ENCODE data around the gene DLST. TPM values are rescaled to one million over a fixed set of nuclear protein-coding genes. Genes with fewer than 3 reads are reported as not detected.

The DLST gene
- polyA plus RNA-seq, 1 experiment = 150 TPM

DNA sequence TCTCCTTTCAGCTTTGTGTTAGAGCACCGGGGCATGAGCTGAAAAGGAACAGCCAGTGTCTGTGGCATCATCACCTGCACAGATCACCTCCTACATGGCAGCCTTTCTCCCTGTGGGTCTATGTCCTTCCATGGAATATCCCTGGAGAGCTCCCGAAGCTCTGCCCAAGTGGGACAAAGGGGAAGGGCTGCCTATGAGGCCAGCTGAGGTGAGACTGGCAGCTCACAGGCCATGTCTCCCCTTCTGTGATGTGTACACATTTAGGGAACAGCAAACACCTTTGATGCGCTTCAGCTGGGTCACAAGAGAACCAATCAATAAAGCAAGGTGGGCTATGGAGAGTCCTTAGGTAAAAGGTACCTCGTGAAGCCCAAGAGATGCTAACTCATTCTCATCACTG is 9.9 kb upstream of the DLST start:
- Histone ChIP-seq H3K9me3 (ENCODE audit: control insufficient read depth, insufficient read depth, low read length) (no peaks in the 10 kb centered on the region), H3K27ac (ENCODE audit: low read depth, low read length) (no peak overlapping the region), H3K27me3 (ENCODE audit: control insufficient read depth, insufficient read depth, low read length) (no peaks in the 10 kb centered on the region), H3K4me3 (ENCODE audit: low read depth, low read length) (no peak overlapping the region)
- POLR2A ChIA-PET = no interaction called here
- CTCF ChIA-PET = interaction anchor here (0.5 to 5.3 kb wide), 5 partner anchors 10 to 489 kb away, joined by 3 to 56 read pairs (median 4); no protein-coding TSS in a partner anchor
- DNase-seq (ENCODE audit: low read depth, low spot score) = no peak
- TF ChIP-seq, protein P1, sequence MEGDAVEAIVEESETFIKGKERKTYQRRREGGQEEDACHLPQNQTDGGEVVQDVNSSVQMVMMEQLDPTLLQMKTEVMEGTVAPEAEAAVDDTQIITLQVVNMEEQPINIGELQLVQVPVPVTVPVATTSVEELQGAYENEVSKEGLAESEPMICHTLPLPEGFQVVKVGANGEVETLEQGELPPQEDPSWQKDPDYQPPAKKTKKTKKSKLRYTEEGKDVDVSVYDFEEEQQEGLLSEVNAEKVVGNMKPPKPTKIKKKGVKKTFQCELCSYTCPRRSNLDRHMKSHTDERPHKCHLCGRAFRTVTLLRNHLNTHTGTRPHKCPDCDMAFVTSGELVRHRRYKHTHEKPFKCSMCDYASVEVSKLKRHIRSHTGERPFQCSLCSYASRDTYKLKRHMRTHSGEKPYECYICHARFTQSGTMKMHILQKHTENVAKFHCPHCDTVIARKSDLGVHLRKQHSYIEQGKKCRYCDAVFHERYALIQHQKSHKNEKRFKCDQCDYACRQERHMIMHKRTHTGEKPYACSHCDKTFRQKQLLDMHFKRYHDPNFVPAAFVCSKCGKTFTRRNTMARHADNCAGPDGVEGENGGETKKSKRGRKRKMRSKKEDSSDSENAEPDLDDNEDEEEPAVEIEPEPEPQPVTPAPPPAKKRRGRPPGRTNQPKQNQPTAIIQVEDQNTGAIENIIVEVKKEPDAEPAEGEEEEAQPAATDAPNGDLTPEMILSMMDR (IDR thresholded peaks at IDR 0.05; ENCODE audit: low read depth, low read length) = no peak

DNA sequence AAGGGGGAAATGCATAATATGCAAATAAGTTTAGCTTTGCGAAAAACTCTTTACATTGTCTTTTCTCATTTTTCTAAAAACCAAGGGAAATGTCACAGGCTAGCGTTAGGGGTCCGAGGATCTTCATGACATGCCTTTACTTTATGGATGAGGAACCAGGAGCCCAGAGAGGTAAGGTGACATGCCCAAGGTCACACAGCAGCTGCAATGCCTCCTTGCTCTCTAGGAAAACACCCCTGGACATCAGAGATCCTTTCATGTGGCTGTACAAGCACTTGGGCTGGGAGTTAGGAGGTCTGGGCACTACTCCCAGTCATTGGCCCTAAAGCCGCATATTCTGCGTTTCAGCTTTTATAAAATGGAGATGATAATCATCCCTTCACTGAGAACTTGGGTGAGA is 6.5 kb upstream of the DLST start:
- Histone ChIP-seq H3K27ac (ENCODE audit: low read depth, low read length) (no peak overlapping the region), H3K27me3 (ENCODE audit: control insufficient read depth, insufficient read depth, low read length) (no peaks in the 10 kb centered on the region), H3K9me3 (ENCODE audit: control insufficient read depth, insufficient read depth, low read length) (no peaks in the 10 kb centered on the region), H3K4me3 (ENCODE audit: low read depth, low read length) (no peak overlapping the region)
- ChIA-PET POLR2A (no interaction called here), CTCF (interaction anchor here (0.5 to 5.7 kb wide), 4 partner anchors 14 to 35 kb away, joined by 3 to 56 read pairs (median 25); no protein-coding TSS in a partner anchor)
- TF ChIP-seq, protein P1 (IDR thresholded peaks at IDR 0.05; ENCODE audit: low read depth, low read length) = no peak
- DNase-seq (ENCODE audit: low read depth, low spot score) = no peak

DNA sequence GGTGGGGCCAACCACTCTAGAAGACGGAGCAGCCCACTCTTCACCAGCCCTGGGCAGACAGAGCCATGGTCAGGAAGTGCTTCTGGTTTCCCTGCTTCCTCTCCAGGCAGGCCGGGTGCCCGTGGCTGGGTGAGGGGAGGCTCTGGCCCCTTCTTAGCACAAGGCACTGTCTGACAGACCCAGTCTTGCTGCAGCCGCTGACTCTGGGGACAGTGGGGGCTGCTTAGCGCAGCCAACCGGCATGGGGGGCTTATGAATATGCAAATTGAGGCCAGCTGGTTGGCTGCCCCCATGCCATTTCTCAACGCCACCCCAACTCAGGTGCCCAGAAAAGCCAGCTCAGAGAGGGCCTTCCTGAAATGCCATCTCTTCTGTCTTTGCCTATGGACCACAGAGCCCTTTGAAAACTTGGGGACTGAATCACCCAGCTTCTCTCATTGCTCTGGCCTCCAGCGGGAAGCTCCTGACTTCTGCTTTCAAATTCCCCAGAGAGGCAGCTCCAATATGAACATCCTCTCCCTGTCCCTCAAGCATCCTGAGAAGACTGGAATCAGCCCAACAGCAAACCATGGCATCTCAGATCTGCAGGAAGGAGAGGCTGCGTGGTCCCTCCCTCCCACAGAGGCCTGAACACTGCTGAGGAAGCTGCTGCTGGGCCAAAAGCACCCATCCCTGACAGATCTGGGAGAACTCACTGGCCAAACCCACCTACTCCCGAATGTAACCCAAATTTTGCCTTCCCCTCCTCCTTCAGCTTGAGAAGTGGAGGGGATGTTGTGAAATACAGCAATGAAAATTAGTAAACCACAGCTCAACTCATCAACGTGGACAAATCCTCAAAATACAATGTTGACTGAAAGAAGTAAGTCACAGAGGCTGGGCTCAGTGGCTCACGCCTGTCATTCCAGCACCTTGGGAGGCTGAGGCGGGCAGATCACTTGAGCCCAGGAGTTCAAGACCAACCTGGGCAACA is 5.5 kb upstream of the DLST start, which contains the start of gene PROX2:
TSS of gene PROX2 (minus strand) at position 205 of the 973 bp plus-strand sequence. CDS start 12,311 bp downstream, outside the sequence.
- Histone ChIP-seq H3K27ac (ENCODE audit: low read depth, low read length) (no peak within 1 kb of the TSS), H3K4me3 (ENCODE audit: low read depth, low read length) (no peak within 1 kb of the TSS), H3K27me3 (ENCODE audit: control insufficient read depth, insufficient read depth, low read length) (no peaks in the 10 kb centered on the region), H3K9me3 (ENCODE audit: control insufficient read depth, insufficient read depth, low read length) (no peaks in the 10 kb centered on the region)
- ChIA-PET POLR2A (no interaction called here), CTCF (interaction anchor here (0.5 to 11.3 kb wide), 3 partner anchors 15 to 34 kb away, joined by 4 to 173 read pairs (median 46); no protein-coding TSS in a partner anchor)
- TF ChIP-seq, protein P1 (IDR thresholded peaks at IDR 0.05; ENCODE audit: low read depth, low read length) = no peak
- DNase-seq (ENCODE audit: low read depth, low spot score) = no peak

DNA sequence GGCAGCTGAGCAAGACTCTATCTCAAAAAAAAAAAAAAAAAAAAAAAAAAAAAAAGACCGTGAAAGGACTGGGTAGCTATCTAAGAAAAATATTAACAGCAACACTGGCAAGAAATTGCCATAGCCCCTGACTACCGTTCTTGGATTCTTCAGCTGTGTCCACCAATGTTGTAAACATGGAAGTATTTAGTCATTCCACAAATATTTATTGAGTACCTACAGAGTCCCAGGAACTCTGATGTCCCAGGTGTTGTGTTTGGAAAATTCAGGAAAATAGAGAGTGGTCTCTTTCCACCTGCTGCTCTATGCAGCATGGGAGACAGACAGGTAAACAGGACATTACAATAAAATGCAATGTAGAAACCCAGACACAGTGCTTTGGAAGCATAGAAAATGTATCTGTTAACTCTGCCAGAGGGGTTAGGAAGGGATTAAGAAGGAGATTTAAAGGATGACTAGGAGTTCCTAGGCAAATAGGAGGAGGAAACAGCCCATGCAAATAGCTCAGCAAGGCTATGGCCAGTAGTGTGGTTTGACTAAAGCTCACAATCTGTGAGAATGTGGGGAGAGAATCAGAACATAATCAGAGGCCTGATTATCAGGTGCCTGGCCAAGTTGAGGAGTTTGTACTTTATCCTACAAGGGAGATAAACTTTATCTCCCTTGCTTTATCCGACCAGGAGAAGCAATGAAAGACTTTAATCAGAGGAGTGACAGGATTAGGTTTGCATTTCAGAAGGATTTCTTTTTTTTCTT is 2.1 kb upstream of the DLST start:
- POLR2A ChIA-PET = interaction anchor here (0.6 to 0.7 kb wide), 3 partner anchors 26 to 209 kb away, joined by 3 to 6 read pairs (median 3); no protein-coding TSS in a partner anchor
- no peak overlapping the region for H3K27ac ChIP-seq (ENCODE audit: low read depth, low read length)
- no peaks in the 10 kb centered on the region for H3K9me3 ChIP-seq (ENCODE audit: control insufficient read depth, insufficient read depth, low read length)
- TF ChIP-seq, protein P1 (IDR thresholded peaks at IDR 0.05; ENCODE audit: low read depth, low read length) = no peak
- no peak for DNase-seq (ENCODE audit: low read depth, low spot score)
- no peak overlapping the region for H3K4me3 ChIP-seq (ENCODE audit: low read depth, low read length)
- H3K27me3 ChIP-seq (ENCODE audit: control insufficient read depth, insufficient read depth, low read length) = no peaks in the 10 kb centered on the region
- CTCF ChIA-PET = interaction anchor here (0.6 to 11.3 kb wide), 6 partner anchors 18 to 1236 kb away, joined by 4 to 173 read pairs (median 5); no protein-coding TSS in a partner anchor

Data from AG04450 (cell line).